GM19238 (cell line): ENCODE data around the gene ZNF322.
A peak's percentile ranks its signal among the peaks of the same experiment; 100 is the strongest.
"Not testable (repeated sequence)": the region's sequence is repeated elsewhere in the genome, so short reads cannot be mapped to it uniquely, and the experiment has no call there.

Experiments
- DNase-seq: peaks from one replicate; pipeline ENCODE4 v3.0.0; 2011; ENCODE audit warnings: low spot score; ENCODE audit not compliant: insufficient read length

Gene ZNF322

DNA sequence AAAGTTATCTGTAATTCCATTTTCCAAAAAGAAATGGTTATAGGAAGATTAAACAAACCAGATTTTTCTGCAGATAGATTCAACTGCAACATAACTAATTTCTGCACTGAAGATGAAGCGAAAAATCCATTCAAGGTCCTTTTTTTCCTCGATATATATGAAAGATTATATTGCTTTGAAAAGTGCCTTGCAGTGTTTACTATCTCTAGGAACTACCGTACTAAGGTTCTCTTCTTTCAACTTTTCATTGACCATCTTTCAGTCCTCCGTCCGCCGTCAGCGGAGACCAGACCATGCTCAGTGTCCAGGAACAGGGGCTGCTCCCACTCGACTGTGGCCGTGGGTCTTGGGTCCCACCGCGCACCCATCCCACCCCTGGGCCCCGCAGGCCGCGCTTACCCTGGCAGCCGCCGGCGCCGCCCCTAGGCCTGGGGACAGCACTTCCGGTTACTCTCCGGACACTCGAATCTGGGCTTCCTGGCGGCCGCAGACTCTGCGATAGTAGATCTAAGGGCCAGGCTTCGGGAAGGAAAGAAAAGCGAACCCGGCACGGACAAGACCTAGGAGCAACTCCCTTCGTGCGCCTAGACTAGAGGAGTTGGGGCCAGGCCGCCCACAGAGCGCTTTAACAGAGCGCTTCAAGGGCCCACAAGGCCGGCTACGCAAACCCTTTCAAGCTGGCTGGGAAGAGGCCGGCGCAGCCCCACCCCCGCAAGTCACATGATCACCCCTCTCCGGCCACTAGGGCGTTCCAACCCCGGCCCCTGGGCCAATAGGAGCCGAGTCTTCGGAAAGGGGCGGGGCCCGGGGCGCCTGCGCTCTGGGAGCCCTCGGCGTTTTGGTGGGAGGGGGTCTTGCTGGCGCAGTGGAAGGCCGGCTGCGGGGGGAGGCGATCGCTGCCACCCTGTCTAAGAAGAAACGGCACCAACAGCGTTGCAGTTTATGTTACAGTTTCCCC, at the start of gene ZNF322:
Gene ZNF322 (minus strand): TSS at position 705 of the 958 bp plus-strand sequence. CDS start 21,193 bp downstream, outside the sequence.
- DNase-seq = peak; percentile 87

GRCh38 chr6:26705780-26706179, 46.2 kb upstream of the ZNF322 start:
- DNase-seq = not testable (repeated sequence)

GRCh38 chr6:26705352-26705751, 45.8 kb upstream of the ZNF322 start:
- DNase-seq = not testable (repeated sequence)

- DNase-seq = not testable (repeated sequence)
These were observed 41.6 kb upstream of the ZNF322 start for GRCh38 chr6:26701023-26701747.

GRCh38 chr6:26697496-26697895, 38.0 kb upstream of the ZNF322 start:
- DNase-seq = not testable (repeated sequence)

DNA sequence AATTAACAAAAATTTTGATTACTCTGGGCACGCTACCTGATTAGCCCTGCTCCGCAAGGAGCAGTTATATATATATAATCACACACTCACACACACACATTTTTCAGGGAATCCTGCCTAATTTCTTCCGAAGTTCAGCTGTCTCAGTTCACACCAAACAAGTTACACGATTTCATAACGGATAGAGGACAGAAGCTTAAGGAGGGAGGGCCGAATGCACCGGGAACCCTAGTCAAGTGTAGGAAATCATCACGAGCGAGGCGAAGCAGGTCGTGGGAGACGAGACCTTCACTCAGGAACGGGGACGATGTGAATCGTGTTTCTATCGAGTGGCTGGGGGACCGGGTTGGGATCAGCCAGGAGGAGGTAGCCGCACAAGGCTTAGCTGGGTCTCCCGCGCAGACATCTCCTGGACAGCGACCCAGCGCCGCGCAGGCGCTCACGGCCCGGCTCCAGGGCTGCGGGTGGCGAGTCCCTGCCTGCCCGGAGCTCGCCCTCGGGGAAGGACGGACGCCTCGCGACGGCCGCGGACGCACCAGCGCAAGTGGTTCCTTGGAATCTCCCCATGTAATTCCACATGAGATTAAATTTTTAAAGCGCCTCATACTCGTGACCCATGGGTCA, 29.9 kb upstream of the ZNF322 start:
- DNase-seq = not testable (repeated sequence)

DNA sequence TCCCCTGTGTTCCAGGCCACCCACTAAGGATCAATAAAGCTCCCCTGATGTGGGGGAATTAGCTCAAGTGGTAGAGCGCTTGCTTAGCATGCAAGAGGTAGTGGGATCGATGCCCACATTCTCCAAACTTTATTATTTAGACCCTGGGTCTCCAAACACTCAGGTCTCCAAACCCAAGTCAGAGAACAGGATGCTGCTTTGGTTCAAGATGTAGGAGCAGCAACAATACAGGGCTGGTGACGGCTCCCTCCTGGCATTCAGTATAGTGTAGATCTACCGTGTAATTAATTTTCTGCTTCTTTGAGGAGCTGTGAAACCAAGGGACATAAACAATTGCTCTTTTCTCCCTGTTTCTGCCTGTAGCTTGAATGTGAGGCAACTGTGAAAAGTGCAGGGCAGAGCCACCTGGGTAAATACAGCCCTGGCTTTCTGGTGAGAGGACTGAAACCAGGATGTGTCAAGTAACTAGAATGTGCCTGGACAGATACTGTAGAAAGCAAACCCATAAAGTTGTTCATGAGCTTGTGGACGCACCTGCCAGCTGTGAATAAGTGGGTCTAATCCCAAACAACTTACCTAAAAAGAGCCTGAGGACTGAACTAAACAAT, 23.0 kb upstream of the ZNF322 start:
- not testable (repeated sequence) for DNase-seq

- not testable (repeated sequence) for DNase-seq
These were observed 13.7 kb upstream of the ZNF322 start for GRCh38 chr6:26673287-26673686.

DNA sequence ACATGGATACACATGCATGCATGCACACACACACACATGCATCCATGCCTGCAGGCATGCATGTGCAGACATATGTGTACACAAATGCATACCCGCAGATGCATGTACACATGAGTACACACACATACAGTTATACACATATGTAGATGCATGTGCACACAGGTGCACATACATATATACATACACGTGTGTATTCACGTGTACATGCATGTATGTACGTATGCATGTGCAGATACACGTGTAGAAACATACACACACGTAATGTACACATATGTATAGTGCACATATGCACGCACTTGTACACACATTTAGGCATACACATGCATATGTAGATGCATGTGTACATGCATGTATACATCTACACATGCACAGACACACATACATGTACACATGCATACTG, 11.0 kb upstream of the ZNF322 start:
- DNase-seq = not testable (repeated sequence)

GRCh38 chr6:26670003-26670402, 10.5 kb upstream of the ZNF322 start:
- DNase-seq = not testable (repeated sequence)

DNA sequence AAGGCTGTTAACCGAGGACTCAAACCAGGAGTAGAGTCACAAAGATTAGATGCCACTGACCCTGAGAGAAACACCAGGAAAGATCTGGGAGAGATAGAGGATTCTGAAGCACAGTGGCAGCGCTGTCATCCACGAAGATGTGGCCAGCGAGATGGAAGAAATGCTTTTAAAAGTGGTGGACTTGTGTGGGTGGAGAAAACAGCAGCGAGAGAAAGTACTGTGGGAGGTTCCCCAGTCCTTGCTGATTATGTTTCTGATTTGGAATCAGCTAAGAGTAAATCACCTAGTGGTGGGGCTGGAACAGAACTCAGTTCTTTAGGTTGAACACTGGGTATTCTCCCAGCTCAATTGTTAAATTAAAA, 435 bp upstream of the ZNF322 start:
- peak; percentile 1 for DNase-seq

GRCh38 chr6:26657256-26657655, 2.3 kb downstream of the ZNF322 start:
- no peak for DNase-seq

DNA sequence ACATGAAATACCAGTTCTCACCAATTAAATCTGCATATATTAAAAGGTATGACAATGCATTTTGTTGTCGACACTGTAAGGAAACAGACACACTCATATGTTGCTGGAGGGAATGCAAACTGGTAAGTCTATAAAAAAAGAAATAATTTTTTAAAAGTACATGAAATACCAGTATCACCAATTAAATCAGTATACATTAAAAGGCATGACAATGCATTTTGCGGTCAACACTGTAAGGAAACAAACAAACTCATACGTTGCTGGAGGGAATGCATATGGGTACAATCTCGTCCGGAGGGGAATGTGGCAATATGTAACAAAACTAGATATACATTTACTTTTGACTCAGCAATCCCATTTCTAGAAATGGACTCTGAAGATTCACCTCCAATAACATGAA, 6.5 kb downstream of the ZNF322 start:
- DNase-seq = no peak

- DNase-seq = no peak
These were observed 8.3 kb downstream of the ZNF322 start for GRCh38 chr6:26651133-26651781.

- no peak for DNase-seq
These were observed 13.5 kb downstream of the ZNF322 start for GRCh38 chr6:26646074-26646473.

DNA sequence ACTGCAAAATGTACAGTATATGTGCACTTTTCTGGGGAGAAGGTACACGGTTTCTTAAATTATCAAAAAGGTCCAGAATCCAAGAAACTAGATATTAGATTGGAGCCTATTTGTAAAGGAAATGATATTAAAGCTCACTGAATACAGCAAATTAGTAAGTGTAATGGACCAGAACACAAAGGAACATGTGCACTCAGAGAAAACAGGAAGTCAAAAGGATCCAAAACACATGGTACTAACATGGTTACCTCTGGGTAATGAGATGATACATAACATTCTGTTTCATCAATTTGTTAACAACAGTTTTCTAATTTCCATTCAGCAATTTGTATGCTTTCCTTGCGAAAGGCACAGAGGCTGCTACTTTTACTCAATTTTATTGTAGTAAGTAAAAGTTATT, 18.7 kb downstream of the ZNF322 start:
- no peak for DNase-seq

- no peak for DNase-seq
These were observed 30.2 kb downstream of the ZNF322 start for GRCh38 chr6:26629359-26629758.

DNA sequence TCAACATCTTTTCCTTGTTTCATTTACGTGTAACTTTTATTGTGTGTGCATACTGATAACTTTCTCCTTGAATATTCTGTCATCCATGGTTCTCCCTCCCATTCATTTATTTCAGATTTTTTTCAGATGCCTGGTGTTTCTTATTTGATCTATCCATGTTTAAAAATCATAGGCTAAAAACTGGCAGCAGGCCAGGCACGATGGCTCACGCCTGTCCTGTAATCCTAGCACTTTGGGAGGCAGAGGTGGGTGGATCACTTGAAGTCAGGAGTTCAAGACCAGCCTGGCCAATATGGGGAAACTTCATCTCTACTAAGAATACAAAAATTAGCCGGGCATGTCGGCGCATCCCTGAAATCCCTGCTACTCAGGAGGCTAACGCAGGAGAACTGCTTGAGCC, 31.7 kb downstream of the ZNF322 start:
- no peak for DNase-seq

- DNase-seq = no peak
These were observed 35.0 kb downstream of the ZNF322 start for GRCh38 chr6:26624557-26624956.

GRCh38 chr6:26623339-26623859, 36.1 kb downstream of the ZNF322 start:
- DNase-seq = no peak
